ENCODE measurements around the gene NUP37.

- TF ChIP-seq, protein P1, sequence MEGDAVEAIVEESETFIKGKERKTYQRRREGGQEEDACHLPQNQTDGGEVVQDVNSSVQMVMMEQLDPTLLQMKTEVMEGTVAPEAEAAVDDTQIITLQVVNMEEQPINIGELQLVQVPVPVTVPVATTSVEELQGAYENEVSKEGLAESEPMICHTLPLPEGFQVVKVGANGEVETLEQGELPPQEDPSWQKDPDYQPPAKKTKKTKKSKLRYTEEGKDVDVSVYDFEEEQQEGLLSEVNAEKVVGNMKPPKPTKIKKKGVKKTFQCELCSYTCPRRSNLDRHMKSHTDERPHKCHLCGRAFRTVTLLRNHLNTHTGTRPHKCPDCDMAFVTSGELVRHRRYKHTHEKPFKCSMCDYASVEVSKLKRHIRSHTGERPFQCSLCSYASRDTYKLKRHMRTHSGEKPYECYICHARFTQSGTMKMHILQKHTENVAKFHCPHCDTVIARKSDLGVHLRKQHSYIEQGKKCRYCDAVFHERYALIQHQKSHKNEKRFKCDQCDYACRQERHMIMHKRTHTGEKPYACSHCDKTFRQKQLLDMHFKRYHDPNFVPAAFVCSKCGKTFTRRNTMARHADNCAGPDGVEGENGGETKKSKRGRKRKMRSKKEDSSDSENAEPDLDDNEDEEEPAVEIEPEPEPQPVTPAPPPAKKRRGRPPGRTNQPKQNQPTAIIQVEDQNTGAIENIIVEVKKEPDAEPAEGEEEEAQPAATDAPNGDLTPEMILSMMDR (IDR thresholded peaks at IDR 0.05), result no peak
- no peak for TF ChIP-seq POLR2A (IDR thresholded peaks at IDR 0.05)
Measured at GRCh38 chr12:102163383-102163782, 43.5 kb upstream of the NUP37 start.

Data from esophagus squamous epithelium (tissue), 4 donors.